Cortex of kidney (tissue), 1 donor: ENCODE results near the gene NPL.

ENCODE experiments used
- DNase-seq: peaks from one replicate; lab custom pipeline; 2025; lab: John Stamatoyannopoulos, UW

The NPL gene

GRCh38 chr1:182789138-182790076 is at the start of gene NPL:
Gene NPL, plus strand, starts transcription at chr1:182789773. Its CDS starts 4,599 bp downstream, at chr1:182794372.
- no peak for DNase-seq

GRCh38 chr1:182740120-182740519 is 49.5 kb upstream of the NPL start:
- DNase-seq, result no peak

GRCh38 chr1:182742780-182743179 is 46.8 kb upstream of the NPL start:
- DNase-seq, result no peak

- no peak for DNase-seq
These were observed 37.2 kb upstream of the NPL start for GRCh38 chr1:182752077-182752988.

GRCh38 chr1:182754087-182754486 is 35.5 kb upstream of the NPL start:
- no peak for DNase-seq

GRCh38 chr1:182754543-182755314 is 34.8 kb upstream of the NPL start:
- no peak for DNase-seq

GRCh38 chr1:182755632-182756031 is 33.9 kb upstream of the NPL start:
- no peak for DNase-seq

- no peak for DNase-seq
These were observed 33.1 kb upstream of the NPL start for GRCh38 chr1:182756423-182756822.

- DNase-seq, result no peak
These were observed 27.9 kb upstream of the NPL start for GRCh38 chr1:182761396-182762395.

GRCh38 chr1:182762536-182762935 is 27.0 kb upstream of the NPL start:
- DNase-seq, result no peak

- DNase-seq, result no peak
These were observed 25.4 kb upstream of the NPL start for GRCh38 chr1:182764029-182764727.

- DNase-seq, result no peak
These were observed 24.2 kb upstream of the NPL start for GRCh38 chr1:182765391-182765790.

GRCh38 chr1:182766050-182766449 is 23.5 kb upstream of the NPL start:
- DNase-seq, result no peak

- DNase-seq, result no peak
These were observed 22.5 kb upstream of the NPL start for GRCh38 chr1:182766881-182767645.

GRCh38 chr1:182768963-182769362 is 20.6 kb upstream of the NPL start:
- no peak for DNase-seq

- no peak for DNase-seq
These were observed 19.3 kb upstream of the NPL start for GRCh38 chr1:182770232-182770631.

GRCh38 chr1:182771187-182771984 is 18.2 kb upstream of the NPL start:
- no peak for DNase-seq

- no peak for DNase-seq
These were observed 12.2 kb upstream of the NPL start for GRCh38 chr1:182777386-182777785.
